Urinary bladder (tissue), 2 donors: ENCODE results near the gene CSF1. TPM values are rescaled to one million over a fixed set of nuclear protein-coding genes. Genes with fewer than 3 reads are reported as not detected.

Experiments
- polyA plus RNA-seq: library from polyadenylated mRNA; stranded (reverse); fragments of 200-250 nt; gene quantifications from one replicate; pipeline ENCODE4 v1.2.3, GENCODE V29; 2013
- total RNA-seq: library from RNA; depleted of rRNA; stranded (reverse); fragments of >200 nt; gene quantifications from one replicate; pipeline ENCODE4 v1.2.3, GENCODE V29; 2014
- donor health status: healthy.

CSF1 gene
- total and polyA plus RNA-seq, 2 donors = 10.9 to 56.2 TPM

Other genes starting within 250 kb of the CSF1 start
- 78.0 TPM for gene GSTM2, start 242.8 kb upstream of the CSF1 start, total RNA-seq
- gene GSTM2, start 242.8 kb upstream of the CSF1 start, polyA plus RNA-seq = 77.9 TPM
- not detected for gene GSTM1, start 223.0 kb upstream of the CSF1 start, total RNA-seq
- gene GSTM1, start 223.0 kb upstream of the CSF1 start, polyA plus RNA-seq = 1.1 TPM
- 18.2 TPM for gene GSTM5, start 198.6 kb upstream of the CSF1 start, total RNA-seq
- gene GSTM5, start 198.6 kb upstream of the CSF1 start, polyA plus RNA-seq = 25.2 TPM
- 67.5 TPM for gene GSTM3, start 169.8 kb upstream of the CSF1 start, total RNA-seq
- 116 TPM for gene GSTM3, start 169.8 kb upstream of the CSF1 start, polyA plus RNA-seq
- gene EPS8L3, start 146.9 kb upstream of the CSF1 start, total RNA-seq = not detected
- gene EPS8L3, start 146.9 kb upstream of the CSF1 start, polyA plus RNA-seq = 0.23 TPM
- 46.2 TPM for gene AHCYL1, start 73.9 kb downstream of the CSF1 start, total RNA-seq
- 68.1 TPM for gene AHCYL1, start 73.9 kb downstream of the CSF1 start, polyA plus RNA-seq
- gene STRIP1, start 123.8 kb downstream of the CSF1 start, total RNA-seq = 46.0 TPM
- 26.5 TPM for gene STRIP1, start 123.8 kb downstream of the CSF1 start, polyA plus RNA-seq
- gene ALX3, start 159.8 kb downstream of the CSF1 start, total RNA-seq = 0.21 TPM
- 0.15 TPM for gene ALX3, start 159.8 kb downstream of the CSF1 start, polyA plus RNA-seq
- not detected for gene UBL4B, start 201.6 kb downstream of the CSF1 start, total RNA-seq
- not detected for gene UBL4B, start 201.6 kb downstream of the CSF1 start, polyA plus RNA-seq
- 0.05 TPM for gene SLC6A17, start 239.6 kb downstream of the CSF1 start, total RNA-seq
- 0.10 TPM for gene SLC6A17, start 239.6 kb downstream of the CSF1 start, polyA plus RNA-seq